Osteocyte (in vitro differentiated cells): ENCODE results near the gene COMMD10. TPM values are rescaled to one million over a fixed set of nuclear protein-coding genes. Genes with fewer than 3 reads are reported as not detected.
A peak's percentile ranks its signal among the peaks of the same experiment; 100 is the strongest.

Source experiments
- DNase-seq: peaks from one replicate; pipeline ENCODE4 v3.0.0; 2021; ENCODE audit warnings: mixed read lengths; ENCODE audit not compliant: unreplicated experiment; ENCODE audit errors: extremely low spot score
- H3K27ac Mint-ChIP-seq: one replicate; pipeline ENCODE4 v1.8.0; 2021; ENCODE audit warnings: mild to moderate bottlenecking, mixed read lengths; ENCODE audit not compliant: unreplicated experiment
- H3K27me3 Mint-ChIP-seq: one replicate; pipeline ENCODE4 v1.8.0; 2021; ENCODE audit warnings: mixed read lengths; ENCODE audit not compliant: unreplicated experiment
- H3K36me3 Mint-ChIP-seq: one replicate; pipeline ENCODE4 v1.8.0; 2021; ENCODE audit warnings: mixed read lengths; ENCODE audit not compliant: unreplicated experiment
- H3K4me1 Mint-ChIP-seq: one replicate; pipeline ENCODE4 v1.8.0; 2021; ENCODE audit warnings: mixed read lengths; ENCODE audit not compliant: unreplicated experiment
- H3K4me3 Mint-ChIP-seq: one replicate; pipeline ENCODE4 v1.8.0; 2021; ENCODE audit warnings: mild to moderate bottlenecking, moderate library complexity, mixed read lengths; ENCODE audit not compliant: unreplicated experiment
- H3K9me3 Mint-ChIP-seq: one replicate; pipeline ENCODE4 v1.8.0; 2021; ENCODE audit warnings: mixed read lengths; ENCODE audit not compliant: unreplicated experiment
- CTCF ChIP-seq: fragments of 200-600 bp; sonication (generic); IDR thresholded peaks from 2 replicates; pipeline ENCODE4 v1.5.0; 2021; ENCODE audit warnings: antibody characterized with exemption, mild to moderate bottlenecking, moderate library complexity
- total RNA-seq: library from RNA; stranded (reverse); gene quantifications from 2 replicates; pipeline ENCODE4 v1.2.1, GENCODE V29; 2021

COMMD10 gene
- total RNA-seq, 1 donor from 2014 or later: 21.2 TPM

DNA sequence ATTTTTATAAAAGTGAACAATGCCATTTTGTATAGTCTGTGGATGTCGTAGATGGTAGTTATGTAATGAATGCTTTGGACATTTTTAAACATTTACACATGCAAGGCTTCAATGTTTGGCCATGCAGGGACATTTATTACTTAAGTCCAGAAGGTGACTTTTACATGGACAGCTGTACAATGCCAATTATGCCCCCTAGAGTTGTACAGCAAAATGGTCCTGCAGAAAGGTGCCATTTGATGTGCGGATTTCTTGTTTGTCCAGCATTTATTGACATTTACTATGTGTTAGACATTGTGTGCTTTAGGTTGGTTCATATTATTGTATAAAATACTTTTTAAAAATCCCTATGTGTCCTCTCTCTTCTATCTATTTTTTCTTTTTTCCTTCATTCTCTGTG, 22.5 kb upstream of the COMMD10 start:
- peaks cover 37% of the 10 kb centered on the region for H3K27me3 Mint-ChIP-seq
- H3K4me1 Mint-ChIP-seq: no peaks in the 10 kb centered on the region
- H3K27ac Mint-ChIP-seq: no peak overlapping the region
- H3K36me3 Mint-ChIP-seq: no peaks in the 10 kb centered on the region
- TF ChIP-seq CTCF: no peak
- no peaks in the 10 kb centered on the region for H3K9me3 Mint-ChIP-seq
- no peak overlapping the region for H3K4me3 Mint-ChIP-seq
- no peak for DNase-seq

DNA sequence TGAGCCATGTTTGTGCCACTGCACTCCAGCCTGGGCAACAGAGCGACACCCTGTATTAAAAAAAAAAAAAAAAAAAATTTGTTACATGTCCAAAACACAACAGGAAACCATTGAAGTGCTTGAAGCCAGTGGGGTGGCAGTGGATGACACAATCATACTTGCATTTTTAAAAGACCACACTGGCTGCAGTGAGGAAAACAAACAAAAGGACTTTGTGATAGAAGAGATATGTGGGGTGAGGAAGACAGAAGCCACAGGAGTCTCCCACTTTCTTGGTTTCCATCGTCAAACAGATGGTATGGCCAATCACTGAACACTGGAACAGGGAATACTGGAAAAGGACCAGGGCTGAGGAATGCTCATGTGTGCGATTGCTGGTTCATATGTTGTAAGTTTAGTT, 20.9 kb upstream of the COMMD10 start:
- Mint-ChIP-seq H3K4me1 (no peaks in the 10 kb centered on the region), H3K27me3 (peaks cover 30% of the 10 kb centered on the region), H3K27ac (no peak overlapping the region), H3K36me3 (no peaks in the 10 kb centered on the region), H3K4me3 (no peak overlapping the region), H3K9me3 (no peaks in the 10 kb centered on the region)
- no peak for DNase-seq
- TF ChIP-seq CTCF: no peak

- Mint-ChIP-seq H3K9me3 (no peaks in the 10 kb centered on the region), H3K27ac (no peak overlapping the region), H3K27me3 (peaks cover 31% of the 10 kb centered on the region), H3K4me3 (no peak overlapping the region), H3K4me1 (no peaks in the 10 kb centered on the region), H3K36me3 (no peaks in the 10 kb centered on the region)
- TF ChIP-seq CTCF: peak; percentile 81
- DNase-seq: no peak
Measured at GRCh38 chr5:116068028-116068632, 16.7 kb upstream of the COMMD10 start.

- no peak for DNase-seq
- no peak for TF ChIP-seq CTCF
- no peak overlapping the region for H3K27ac Mint-ChIP-seq
- H3K27me3 Mint-ChIP-seq: peaks cover 35% of the 10 kb centered on the region
- no peaks in the 10 kb centered on the region for H3K36me3 Mint-ChIP-seq
- H3K4me1 Mint-ChIP-seq: no peaks in the 10 kb centered on the region
- H3K9me3 Mint-ChIP-seq: no peaks in the 10 kb centered on the region
- no peak overlapping the region for H3K4me3 Mint-ChIP-seq
Measured at GRCh38 chr5:116071211-116071610, 13.6 kb upstream of the COMMD10 start.

DNA sequence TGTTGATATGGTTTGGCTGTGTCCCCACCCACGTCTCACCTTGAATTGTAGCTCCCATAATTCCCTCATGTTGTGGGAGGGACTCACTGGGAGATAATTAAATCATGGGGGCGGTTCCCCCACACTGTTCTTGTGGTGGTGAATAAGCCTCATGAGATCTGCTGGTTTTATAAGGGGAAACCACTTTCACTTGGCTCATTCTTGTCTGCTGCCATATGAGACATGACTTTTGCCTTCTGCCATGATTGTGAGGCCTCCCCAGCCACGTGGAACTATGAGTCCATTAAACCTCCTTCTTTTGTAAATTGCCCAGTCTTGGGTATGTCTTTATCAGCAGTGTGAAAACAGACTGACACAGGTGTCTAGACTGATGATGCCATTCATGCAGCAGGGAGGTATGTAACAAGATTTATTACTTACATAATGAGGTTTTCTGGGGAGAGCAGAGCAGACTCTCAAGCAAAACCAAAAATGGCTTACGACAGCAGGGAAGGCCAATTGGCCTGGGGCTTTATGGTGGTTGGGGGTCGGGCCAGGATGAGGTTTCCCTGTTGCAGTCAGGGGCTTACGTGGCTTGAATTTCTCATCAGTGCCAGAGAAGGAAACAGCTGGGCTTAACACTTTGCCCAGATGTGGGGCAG, 9.5 kb upstream of the COMMD10 start:
- H3K4me1 Mint-ChIP-seq: no peaks in the 10 kb centered on the region
- H3K27me3 Mint-ChIP-seq: peaks cover 27% of the 10 kb centered on the region
- no peak for DNase-seq
- no peak for TF ChIP-seq CTCF
- no peaks in the 10 kb centered on the region for H3K36me3 Mint-ChIP-seq
- H3K4me3 Mint-ChIP-seq: no peak overlapping the region
- H3K27ac Mint-ChIP-seq: no peak overlapping the region
- H3K9me3 Mint-ChIP-seq: no peaks in the 10 kb centered on the region
